HepG2 (cell line): ENCODE results near the gene SGCD. TPM values are rescaled to one million over a fixed set of nuclear protein-coding genes. Genes with fewer than 3 reads are reported as not detected.

Experiments used
- ATAC-seq: fragments of 200-7000 bp; cut with Tn5 transposase; 3 replicates; pipeline ENCODE4 v1.9.1; 2020; ENCODE audit warnings: mild to moderate bottlenecking, moderate library complexity
- BruUV-seq: library from RNA; stranded (reverse); fragments of 400-500 nt; replicated peaks from 2 replicates; lab custom pipeline; 2021; lab: Mats Ljungman, UMichigan
- CTCF ChIA-PET: fragments of 300-600 bp; formaldehyde crosslinking; extraction: SDS; loops from one replicate; lab custom pipeline; 2021; ENCODE audit warnings: low total read pairs, inconsistent platforms, low intra/inter-chr PET ratio; lab: Yijun Ruan, JAX
- POLR2A ChIA-PET: fragments of 350-600 bp; sonication (Branson Sonifier 250); formaldehyde crosslinking; loops from one replicate; lab custom pipeline; 2020; ENCODE audit warnings: antibody characterized with exemption, inconsistent platforms; lab: Yijun Ruan, JAX
- DNase-seq: peaks from one replicate; pipeline ENCODE4 v3.0.0-alpha.2; 2015; ENCODE audit warnings: low spot score
- FAIRE-seq: peaks from 3 replicates; lab custom pipeline; 2011; peaks lifted over from hg19 to GRCh38; lab: Jason Lieb, UNC
- H2AFZ ChIP-seq: one replicate; pipeline ENCODE4 v1.6.1; 2011; ENCODE audit warnings: low read length, inconsistent platforms
- H3K27ac ChIP-seq: fragments of 300-600 bp; 3 replicates; pipeline ENCODE4 v1.8.0; 2011; ENCODE audit warnings: mixed run types, mild to moderate bottlenecking, mixed read lengths, low read length, inconsistent platforms; ENCODE audit not compliant: insufficient read depth; ENCODE audit errors: extremely low read length
- H3K27me3 ChIP-seq, 2 experiments: fragments of 200-600 bp in 1 of 2; 2 replicates in 1 of 2; 3 replicates in 1 of 2; pipeline versions ENCODE4 v1.6.0 to v1.8.0; 2011; ENCODE audit warnings: low read length in 2 of 2, mild to moderate bottlenecking in 2 of 2, moderate library complexity in 2 of 2, inconsistent platforms in 1 of 2; ENCODE audit not compliant: insufficient read depth in 2 of 2, control insufficient read depth in 1 of 2
- H3K36me3 ChIP-seq, 2 experiments: fragments of 200-600 bp in 1 of 2; replicated peaks in 1 of 2; 2 replicates in 1 of 2; 3 replicates in 1 of 2; pipeline versions ENCODE4 v1.5.1 to v1.8.0; 2011; ENCODE audit warnings: low read length in 2 of 2, inconsistent platforms in 1 of 2; ENCODE audit not compliant: insufficient read depth in 2 of 2, control insufficient read depth in 1 of 2
- H3K4me1 ChIP-seq: 2 replicates; pipeline ENCODE4 v1.5.1; 2012; ENCODE audit warnings: low read length, inconsistent platforms; ENCODE audit not compliant: insufficient read depth
- H3K4me2 ChIP-seq: 2 replicates; pipeline ENCODE4 v1.6.0; 2011; ENCODE audit warnings: low read depth, low read length, inconsistent platforms
- H3K4me3 ChIP-seq, 3 experiments: fragments of 200-600 bp in 1 of 3; sonication (generic), shearing (Covaris generic) in 1 of 3; replicated peaks in 1 of 3; 2 replicates each; pipeline ENCODE4 v1.5.1; 2011 to 2016; ENCODE audit warnings: low read length in 3 of 3, inconsistent platforms in 2 of 3, low read depth in 2 of 3, mild to moderate bottlenecking in 2 of 3, control low read depth in 1 of 3, mixed read lengths in 1 of 3; ENCODE audit not compliant: insufficient read depth in 1 of 3
- H3K79me2 ChIP-seq: one replicate; pipeline ENCODE4 v1.6.1; 2011; ENCODE audit warnings: low read length, inconsistent platforms; ENCODE audit not compliant: insufficient read depth
- H3K9ac ChIP-seq: 2 replicates; pipeline ENCODE4 v1.6.0; 2011; ENCODE audit warnings: mild to moderate bottlenecking, low read depth, low read length, inconsistent platforms; ENCODE audit not compliant: insufficient read depth
- H3K9me3 ChIP-seq: 2 replicates; pipeline ENCODE4 v1.5.1; 2012; ENCODE audit warnings: mild to moderate bottlenecking, low read length
- H4K20me1 ChIP-seq: 2 replicates; pipeline ENCODE4 v1.6.0; 2011; ENCODE audit warnings: inconsistent platforms, mild to moderate bottlenecking, low read length, moderate library complexity; ENCODE audit not compliant: insufficient read depth
- CREB1 ChIP-seq, 2 experiments: fragments of 450-650 bp in 1 of 2; IDR thresholded peaks; 2 replicates each; pipeline ENCODE4 v1.6.1; 2016 to 2017; ENCODE audit warnings: control low read depth in 1 of 2, mild to moderate bottlenecking in 1 of 2, missing compliant biosample characterization in 1 of 2, missing genetic modification characterization in 1 of 2
- KAT2B ChIP-seq: fragments of 150-350 bp; IDR thresholded peaks from 2 replicates; pipeline ENCODE4 v1.6.1; 2014; ENCODE audit warnings: low read depth, low read length, borderline replicate concordance
- MIXL1 ChIP-seq: IDR thresholded peaks from 2 replicates; pipeline ENCODE4 v1.6.1; 2016
- RXRA ChIP-seq: sonication (generic); formaldehyde crosslinking; IDR thresholded peaks from 2 replicates; pipeline ENCODE4 v1.5.1; 2020; ENCODE audit warnings: missing genetic modification reagents
- ZNF546 ChIP-seq: sonication (generic); formaldehyde crosslinking; conservative IDR thresholded peaks from 2 replicates; pipeline ENCODE4 v1.8.1; 2023; ENCODE audit warnings: mild to moderate bottlenecking, missing genetic modification reagents
- ZNF780A ChIP-seq: sonication (generic); formaldehyde crosslinking; IDR thresholded peaks from 2 replicates; pipeline ENCODE4 v1.8.0; 2022; ENCODE audit warnings: mild to moderate bottlenecking, missing genetic modification reagents, moderate library complexity
- ZNF879 ChIP-seq: sonication (generic); formaldehyde crosslinking; IDR thresholded peaks from 2 replicates; pipeline ENCODE4 v1.8.1; 2023; ENCODE audit warnings: missing genetic modification reagents
- WGBS: methylation state at CpG from one replicate; pipeline ENCODE4 v1.1.6; 2017; ENCODE audit warnings: low lambda C conversion rate; 5-methylcytosine and 5-hydroxymethylcytosine counted together
- in situ Hi-C: cut with HindIII; loops from 2 replicates; pipeline ENCODE4 v1.10.0; 2017; ENCODE audit warnings: low pct_unique_long_range_greater_than_20kb; ENCODE audit not compliant: extremely low pct_ligation_motif_present
- intact Hi-C: fragments of 100-400 bp; cut with micrococcal nuclease; formaldehyde crosslinking; loops from one replicate; pipeline ENCODE4 v1.10.0; 2022; ENCODE audit not compliant: unreplicated experiment
- polyA plus RNA-seq, 8 experiments: library from polyadenylated mRNA; depleted of rRNA in 3 of 8; stranded (reverse) in 7 of 8; unstranded in 1 of 8; fragments of >200 nt; fragmentation: Illumina TruSeq in 4 of 8; extraction: Trizol in 4 of 8; gene quantifications; 2 replicates each; pipeline versions ENCODE4 v1.2.1 to v1.2.3, GENCODE V29; 2011 to 2016; ENCODE audit warnings: low read depth in 4 of 8, missing spikeins in 1 of 8, mixed read lengths in 1 of 8; ENCODE audit not compliant: insufficient read depth in 1 of 8
- total RNA-seq, 5 experiments: library from RNA; depleted of rRNA; stranded (reverse); fragments of >200 nt; fragmentation: Illumina TruSeq; extraction: Trizol; gene quantifications; 2 replicates each; pipeline ENCODE4 v1.2.3, GENCODE V29; 2016; ENCODE audit warnings: low read depth in 1 of 5
- TF ChIP-seq, protein P1 (sequence below): sonication (generic); formaldehyde crosslinking; IDR thresholded peaks from 2 replicates; pipeline ENCODE4 v1.8.1; 2022; ENCODE audit warnings: low read depth, mild to moderate bottlenecking, missing genetic modification reagents

SGCD gene
- total and polyA plus RNA-seq, 2 of the 13 experiments (the other 11 are each of a cell fraction or from before 2014, with no cell fraction given) = not detected

DNA sequence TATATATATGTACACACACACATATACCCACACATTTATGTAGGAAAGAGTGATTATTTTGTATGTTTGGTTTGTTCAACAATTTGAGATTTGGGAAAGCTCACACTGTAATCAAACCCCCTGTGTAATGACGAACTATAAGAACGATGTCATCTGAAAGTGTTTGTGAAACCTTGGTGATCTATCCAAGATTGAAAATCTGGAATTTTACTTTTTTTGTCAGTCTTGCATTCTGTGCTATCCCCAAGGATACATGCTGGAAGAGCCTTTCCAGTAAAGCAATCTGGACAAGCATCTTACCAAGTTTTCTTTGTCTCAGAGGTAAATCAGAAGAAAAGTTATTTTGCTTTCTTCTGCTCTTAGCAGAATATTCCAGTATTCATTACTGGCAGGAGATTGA is 23.3 kb downstream of the SGCD start:
- intact Hi-C loops (loop anchor here (10.0 kb wide), 1 partner anchor 245 kb away; no protein-coding TSS in a partner anchor), in situ Hi-C loops (no loop called here)
- no peak for ATAC-seq
- Histone ChIP-seq H3K9me3 (no peaks in the 10 kb centered on the region), H3K9ac (no peak overlapping the region), H3K36me3 (no peaks in the 10 kb centered on the region), H3K4me2 (no peak overlapping the region), H3K27me3 (no peaks in the 10 kb centered on the region), H2AFZ (no peak overlapping the region), H4K20me1 (no peaks in the 10 kb centered on the region), H3K27ac (no peak overlapping the region), H3K79me2 (no peaks in the 10 kb centered on the region), H3K4me3 (no peak overlapping the region), H3K4me1 (no peaks in the 10 kb centered on the region)
- no TSS peak for BruUV-seq
- no peak for FAIRE-seq
- WGBS = 4% methylated on average over 2 of the region's 2 CpGs
- TF ChIP-seq, protein P1, sequence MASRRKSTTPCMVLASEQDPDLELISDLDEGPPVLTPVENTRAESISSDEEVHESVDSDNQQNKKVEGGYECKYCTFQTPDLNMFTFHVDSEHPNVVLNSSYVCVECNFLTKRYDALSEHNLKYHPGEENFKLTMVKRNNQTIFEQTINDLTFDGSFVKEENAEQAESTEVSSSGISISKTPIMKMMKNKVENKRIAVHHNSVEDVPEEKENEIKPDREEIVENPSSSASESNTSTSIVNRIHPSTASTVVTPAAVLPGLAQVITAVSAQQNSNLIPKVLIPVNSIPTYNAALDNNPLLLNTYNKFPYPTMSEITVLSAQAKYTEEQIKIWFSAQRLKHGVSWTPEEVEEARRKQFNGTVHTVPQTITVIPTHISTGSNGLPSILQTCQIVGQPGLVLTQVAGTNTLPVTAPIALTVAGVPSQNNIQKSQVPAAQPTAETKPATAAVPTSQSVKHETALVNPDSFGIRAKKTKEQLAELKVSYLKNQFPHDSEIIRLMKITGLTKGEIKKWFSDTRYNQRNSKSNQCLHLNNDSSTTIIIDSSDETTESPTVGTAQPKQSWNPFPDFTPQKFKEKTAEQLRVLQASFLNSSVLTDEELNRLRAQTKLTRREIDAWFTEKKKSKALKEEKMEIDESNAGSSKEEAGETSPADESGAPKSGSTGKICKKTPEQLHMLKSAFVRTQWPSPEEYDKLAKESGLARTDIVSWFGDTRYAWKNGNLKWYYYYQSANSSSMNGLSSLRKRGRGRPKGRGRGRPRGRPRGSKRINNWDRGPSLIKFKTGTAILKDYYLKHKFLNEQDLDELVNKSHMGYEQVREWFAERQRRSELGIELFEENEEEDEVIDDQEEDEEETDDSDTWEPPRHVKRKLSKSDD = no peak
- TF ChIP-seq ZNF780A (CRISPR knock-in tag) (no peak), RXRA (CRISPR knock-in tag) (no peak), MIXL1 (CRISPR knock-in tag) (no peak), KAT2B (no peak), ZNF879 (CRISPR knock-in tag) (no peak)
- POLR2A ChIA-PET = no interaction called here
- CTCF ChIA-PET = no interaction called here
- no peak for DNase-seq

DNA sequence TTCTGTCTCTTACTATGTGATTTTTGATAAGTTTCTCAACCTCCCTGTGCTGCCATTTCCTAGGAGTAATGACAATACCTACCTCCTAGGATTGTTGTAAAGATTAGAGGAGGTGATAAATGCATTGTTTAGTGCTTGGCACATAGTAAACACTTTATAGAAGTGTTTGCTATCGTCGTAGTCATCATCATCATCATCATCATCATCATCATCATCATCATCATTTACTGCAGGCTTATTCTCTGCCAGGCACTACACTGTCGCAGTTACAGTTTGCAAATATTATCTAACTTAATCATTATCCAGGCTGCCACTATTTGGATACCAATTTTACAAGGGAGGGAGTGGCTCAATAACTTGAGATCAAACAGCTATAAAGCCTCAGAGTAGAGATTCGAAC is 24.5 kb downstream of the SGCD start:
- Histone ChIP-seq H3K9me3 (no peaks in the 10 kb centered on the region), H3K9ac (no peak overlapping the region), H3K36me3 (no peaks in the 10 kb centered on the region), H3K4me3 (no peak overlapping the region), H3K79me2 (no peaks in the 10 kb centered on the region), H3K27me3 (no peaks in the 10 kb centered on the region), H2AFZ (no peak overlapping the region), H3K27ac (no peak overlapping the region), H3K4me2 (no peak overlapping the region), H3K4me1 (no peaks in the 10 kb centered on the region), H4K20me1 (no peaks in the 10 kb centered on the region)
- in situ Hi-C loops = no loop called here
- no peak for DNase-seq
- no peak for TF ChIP-seq ZNF546 (CRISPR knock-in tag)
- TF ChIP-seq CREB1 (IDR thresholded peaks at IDR 0.05) = peak; percentile 71
- TF ChIP-seq CREB1 (CRISPR knock-in tag; IDR thresholded peaks at IDR 0.05) = no peak
- 0% methylated on average over 4 of the region's 4 CpGs for WGBS
- ChIA-PET POLR2A (no interaction called here), CTCF (no interaction called here)
- intact Hi-C loops = loop anchor here (10.0 kb wide), 1 partner anchor 247 kb away; no protein-coding TSS in a partner anchor
- no peak for FAIRE-seq
- BruUV-seq = no TSS peak
- ATAC-seq = no peak
